ENCODE measurements around the gene SELENBP1. TPM values are rescaled to one million over a fixed set of nuclear protein-coding genes. Genes with fewer than 3 reads are reported as not detected.
A peak's percentile ranks its signal among the peaks of the same experiment; 100 is the strongest.

SELENBP1 gene
- total and polyA plus RNA-seq, 2 of the 13 experiments (the other 11 are each of a cell fraction or from before 2014, with no cell fraction given): 27.8 to 29.0 TPM

DNA sequence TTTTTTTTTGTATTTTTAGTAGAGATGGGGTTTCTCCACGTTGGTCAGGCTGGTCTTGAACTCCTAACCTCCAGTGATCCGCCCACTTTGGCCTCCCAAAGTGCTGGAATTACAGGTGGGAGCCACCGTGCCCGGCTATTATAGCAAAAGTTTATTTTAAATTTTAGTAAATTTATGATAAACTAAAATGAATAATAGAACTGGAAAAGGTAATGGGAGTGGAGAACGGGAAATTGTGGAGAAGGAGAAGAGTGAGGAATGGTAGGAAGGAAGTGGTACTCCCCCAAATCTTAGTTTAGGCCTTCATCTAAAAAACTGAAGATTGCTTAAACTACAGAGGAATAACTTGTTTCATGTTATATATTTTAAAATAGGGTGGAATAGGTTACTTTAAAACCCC lies 37.7 kb downstream of the SELENBP1 start (continued):
- no peak for TF ChIP-seq ZNF180 (CRISPR knock-in tag; IDR thresholded peaks at IDR 0.05; ENCODE audit: borderline replicate concordance, low read depth)

DNA sequence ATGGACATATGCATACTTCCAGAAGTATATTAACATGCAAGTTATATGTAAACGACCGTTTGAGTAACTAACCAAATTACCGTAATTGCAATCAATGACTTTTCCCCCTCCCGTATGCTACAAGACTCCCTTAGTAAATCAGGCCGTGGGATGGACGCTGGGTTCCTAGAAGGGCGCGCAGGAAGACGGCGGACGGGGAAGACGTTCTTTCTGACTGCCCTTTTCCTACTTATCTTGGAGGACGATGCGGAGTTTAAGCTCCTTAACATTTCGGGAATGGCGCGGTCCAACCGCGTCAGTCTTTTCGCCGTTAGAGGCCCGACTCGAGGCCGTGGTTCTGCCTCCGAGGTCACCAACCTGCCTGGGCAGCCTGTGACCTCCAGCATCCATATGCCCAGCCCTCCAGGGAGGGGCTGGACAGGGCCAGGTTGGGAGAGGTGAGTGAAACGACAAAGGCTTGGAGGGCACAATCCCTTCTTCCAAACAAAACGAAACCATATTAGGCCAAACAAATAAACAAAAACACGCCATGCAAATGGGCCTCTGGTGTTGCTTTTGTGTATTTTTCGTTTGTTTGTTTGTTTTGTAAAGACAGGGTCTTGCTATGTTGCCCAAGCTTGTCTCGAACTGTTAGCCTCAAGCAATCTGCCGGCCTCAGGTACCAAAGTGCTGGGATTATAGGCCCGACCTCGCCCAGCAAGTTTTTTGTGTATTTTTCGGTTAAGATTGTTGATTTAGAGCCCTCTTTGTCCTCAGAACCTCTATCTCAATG lies 44.4 kb downstream of the SELENBP1 start:
- Histone ChIP-seq H3K9me3 (ENCODE audit: low read length) (no peaks in the 10 kb centered on the region), H3K27ac (ENCODE audit: extremely low read length, insufficient read depth, low read length) (peak overlapping the region; percentile 93), H3K27me3 (ENCODE audit: control insufficient read depth in 1 of 2, insufficient read depth in 2 of 2, low read length in 2 of 2) (no peaks in the 10 kb centered on the region; a peak in 1 of 5 replicates), H3K79me2 (ENCODE audit: insufficient read depth, low read length) (peaks cover 18% of the 10 kb centered on the region), H3K4me2 (ENCODE audit: low read depth, low read length) (peak overlapping the region; percentile 92), H4K20me1 (ENCODE audit: insufficient read depth, low read length) (no peaks in the 10 kb centered on the region), H3K9ac (ENCODE audit: insufficient read depth, low read depth, low read length) (peak overlapping the region; percentile 87), H2AFZ (ENCODE audit: low read length) (peak overlapping the region; percentile 82), H3K4me1 (ENCODE audit: insufficient read depth, low read length) (peaks cover 33% of the 10 kb centered on the region), H3K4me3 (replicated peaks in 1 of 3; ENCODE audit: insufficient read depth in 1 of 3, low read depth in 2 of 3, low read length in 3 of 3) (peak overlapping the region; percentile 78 to 82 (median 79)), H3K36me3 (replicated peaks in 1 of 2; ENCODE audit: control insufficient read depth in 1 of 2, insufficient read depth in 2 of 2, low read length in 2 of 2) (peaks cover 2 to 3% of the 10 kb centered on the region in 2 experiments; a peak in 1 of 5 replicates)
- in situ Hi-C loops (cut with HindIII; ENCODE audit: extremely low pct_ligation_motif_present, low pct_unique_long_range_greater_than_20kb) (no loop called here), intact Hi-C loops (cut with micrococcal nuclease; ENCODE audit: unreplicated experiment) (loop anchor here (1.0 kb wide), 1 partner anchor 47 kb away; no protein-coding TSS in a partner anchor)
- no peak for FAIRE-seq
- BruUV-seq (replicated peaks): TSS peak; percentile 72
- ChIA-PET CTCF (ENCODE audit: low intra/inter-chr PET ratio, low total read pairs) (no interaction called here), POLR2A (interaction anchor here (0.6 to 2.5 kb wide), 18 partner anchors 8 to 631 kb away, joined by 3 to 21 read pairs (median 6); partner anchors contain the start of genes GOLPH3L, POGZ, PSMB4 and RFX5)
- ATAC-seq: peak; percentile 59
- 2% methylated on average over 34 of the region's 34 CpGs for WGBS (ENCODE audit: low lambda C conversion rate)
- DNase-seq (ENCODE audit: low spot score): no peak
- TF ChIP-seq SALL1 (CRISPR knock-in tag; IDR thresholded peaks at IDR 0.05): peak; percentile 27; the same call in 1 of the 2 replicates
- 0 out of 2 replicates have a peak, but pooled peaks have one; percentile 26 for TF ChIP-seq ZNF205 (CRISPR knock-in tag; IDR thresholded peaks at IDR 0.05)
- peak; percentile 47 for TF ChIP-seq ZFX (CRISPR knock-in tag; IDR thresholded peaks at IDR 0.05; ENCODE audit: low read depth)
- 0 out of 2 replicates have a peak, but pooled peaks have one; percentile 20 for TF ChIP-seq MYPOP (CRISPR knock-in tag; IDR thresholded peaks at IDR 0.05)
- TF ChIP-seq, protein P1, sequence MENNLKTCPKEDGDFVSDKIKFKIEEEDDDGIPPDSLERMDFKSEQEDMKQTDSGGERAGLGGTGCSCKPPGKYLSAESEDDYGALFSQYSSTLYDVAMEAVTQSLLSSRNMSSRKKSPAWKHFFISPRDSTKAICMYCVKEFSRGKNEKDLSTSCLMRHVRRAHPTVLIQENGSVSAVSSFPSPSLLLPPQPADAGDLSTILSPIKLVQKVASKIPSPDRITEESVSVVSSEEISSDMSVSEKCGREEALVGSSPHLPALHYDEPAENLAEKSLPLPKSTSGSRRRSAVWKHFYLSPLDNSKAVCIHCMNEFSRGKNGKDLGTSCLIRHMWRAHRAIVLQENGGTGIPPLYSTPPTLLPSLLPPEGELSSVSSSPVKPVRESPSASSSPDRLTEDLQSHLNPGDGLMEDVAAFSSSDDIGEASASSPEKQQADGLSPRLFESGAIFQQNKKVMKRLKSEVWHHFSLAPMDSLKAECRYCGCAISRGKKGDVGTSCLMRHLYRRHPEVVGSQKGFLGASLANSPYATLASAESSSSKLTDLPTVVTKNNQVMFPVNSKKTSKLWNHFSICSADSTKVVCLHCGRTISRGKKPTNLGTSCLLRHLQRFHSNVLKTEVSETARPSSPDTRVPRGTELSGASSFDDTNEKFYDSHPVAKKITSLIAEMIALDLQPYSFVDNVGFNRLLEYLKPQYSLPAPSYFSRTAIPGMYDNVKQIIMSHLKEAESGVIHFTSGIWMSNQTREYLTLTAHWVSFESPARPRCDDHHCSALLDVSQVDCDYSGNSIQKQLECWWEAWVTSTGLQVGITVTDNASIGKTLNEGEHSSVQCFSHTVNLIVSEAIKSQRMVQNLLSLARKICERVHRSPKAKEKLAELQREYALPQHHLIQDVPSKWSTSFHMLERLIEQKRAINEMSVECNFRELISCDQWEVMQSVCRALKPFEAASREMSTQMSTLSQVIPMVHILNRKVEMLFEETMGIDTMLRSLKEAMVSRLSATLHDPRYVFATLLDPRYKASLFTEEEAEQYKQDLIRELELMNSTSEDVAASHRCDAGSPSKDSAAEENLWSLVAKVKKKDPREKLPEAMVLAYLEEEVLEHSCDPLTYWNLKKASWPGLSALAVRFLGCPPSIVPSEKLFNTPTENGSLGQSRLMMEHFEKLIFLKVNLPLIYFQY (CRISPR knock-in tag; IDR thresholded peaks at IDR 0.05; ENCODE audit: borderline replicate concordance): peak; percentile 52; the same call in 1 of the 2 replicates
- 0 out of 2 replicates have a peak, but pooled peaks have one; percentile 2 for TF ChIP-seq ZNF430 (CRISPR knock-in tag; IDR thresholded peaks at IDR 0.05)
- TF ChIP-seq ZBTB49 (CRISPR knock-in tag; IDR thresholded peaks at IDR 0.05; ENCODE audit: borderline replicate concordance): 0 out of 2 replicates have a peak, but pooled peaks have one; percentile 33
- TF ChIP-seq NR2F6 (IDR thresholded peaks at IDR 0.05): peak; percentile 61
- TF ChIP-seq NR2F6 (CRISPR knock-in tag; IDR thresholded peaks at IDR 0.05): 0 out of 2 replicates have a peak, but pooled peaks have one; percentile 42
- TF ChIP-seq ARHGAP35 (CRISPR knock-in tag; IDR thresholded peaks at IDR 0.05; ENCODE audit: borderline replicate concordance): 0 out of 2 replicates have a peak, but pooled peaks have one; percentile 40
- TF ChIP-seq TERF1 (CRISPR knock-in tag; IDR thresholded peaks at IDR 0.05): no peak
